SHP77 (cell line): ENCODE data around the gene WNT7A.

Experiments used
- DNase-seq, 2 experiments: peaks; one replicate each; lab custom pipeline; 2025; lab: John Stamatoyannopoulos, UW

Gene WNT7A

DNA sequence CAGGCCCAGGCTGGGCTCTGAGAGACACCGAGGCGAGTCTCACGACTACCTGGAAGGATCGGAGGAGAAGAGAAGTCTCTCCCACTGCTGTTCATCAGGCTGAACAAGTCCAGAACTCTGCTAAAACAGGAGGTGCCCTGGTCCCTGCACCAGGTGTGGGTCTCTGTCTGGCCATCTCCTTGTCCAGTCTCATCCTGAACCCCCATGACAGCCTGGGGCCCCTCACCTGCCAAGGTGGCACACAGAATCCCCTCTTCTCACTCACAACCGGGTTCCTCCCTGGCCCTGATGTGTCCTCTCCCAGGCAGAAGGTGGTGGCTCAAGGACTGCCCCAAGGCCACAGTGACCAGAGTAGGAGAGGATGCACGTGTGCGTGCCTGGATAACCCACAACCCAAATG, 34.1 kb downstream of the WNT7A start:
- no peak for DNase-seq

DNA sequence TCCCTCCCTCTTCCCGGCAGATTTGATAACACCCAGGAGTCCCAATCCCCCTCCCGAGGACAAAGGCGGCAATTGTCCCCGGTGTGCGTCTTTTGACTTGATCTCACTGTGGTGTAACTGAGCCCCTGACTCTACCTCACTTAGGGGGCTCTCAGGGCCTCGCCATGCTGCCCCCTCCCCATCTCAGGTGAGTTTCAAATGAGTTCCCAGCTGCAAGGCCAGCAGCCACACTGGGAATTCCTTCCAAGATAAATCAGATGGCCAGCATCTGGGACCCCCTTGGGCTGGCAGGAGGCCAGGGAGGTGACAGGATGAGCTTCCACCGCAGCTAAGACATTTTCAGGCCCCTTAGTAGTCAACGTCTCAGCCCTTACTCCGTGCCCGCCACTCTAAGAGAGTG, 35.0 kb downstream of the WNT7A start:
- no peak for DNase-seq

DNA sequence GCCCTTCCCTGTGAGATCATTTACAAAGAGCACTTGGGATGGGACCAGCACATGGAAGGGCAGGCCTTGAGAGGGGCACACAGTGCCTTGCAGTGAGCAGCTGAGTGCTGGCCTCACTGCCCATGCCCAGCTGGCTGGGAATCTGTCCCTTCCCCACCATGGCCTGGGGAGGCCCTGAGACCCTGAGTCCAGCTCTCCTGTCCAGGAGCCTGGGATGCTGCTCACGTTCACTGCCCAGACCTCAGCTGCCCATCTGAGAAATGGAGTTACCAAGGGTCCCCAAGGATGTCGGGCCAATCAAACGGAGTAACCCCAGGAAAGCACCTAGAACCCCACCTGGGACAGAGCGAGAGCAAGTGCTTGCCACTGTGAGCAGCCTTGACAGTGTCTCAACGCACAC, 35.6 kb downstream of the WNT7A start:
- no peak for DNase-seq

DNA sequence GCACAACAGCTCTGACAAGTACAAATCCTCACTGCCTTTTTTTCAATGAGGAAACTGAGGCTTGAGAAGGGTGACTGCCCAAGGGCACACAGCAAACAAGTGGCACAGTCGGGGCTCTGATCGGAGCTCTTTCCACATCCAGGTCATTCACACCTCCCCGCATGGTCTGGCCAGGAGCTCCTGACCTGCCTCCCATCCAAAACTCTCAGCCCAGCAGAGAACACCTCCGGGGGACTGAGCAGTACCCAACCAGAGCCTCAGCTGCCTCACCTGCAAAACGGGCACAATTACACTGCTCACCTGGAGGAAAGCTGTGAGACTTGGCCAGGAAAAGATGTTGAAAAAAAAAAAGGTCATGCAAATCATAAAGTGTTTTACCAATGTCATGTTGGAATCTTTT, 36.5 kb downstream of the WNT7A start:
- no peak for DNase-seq

DNA sequence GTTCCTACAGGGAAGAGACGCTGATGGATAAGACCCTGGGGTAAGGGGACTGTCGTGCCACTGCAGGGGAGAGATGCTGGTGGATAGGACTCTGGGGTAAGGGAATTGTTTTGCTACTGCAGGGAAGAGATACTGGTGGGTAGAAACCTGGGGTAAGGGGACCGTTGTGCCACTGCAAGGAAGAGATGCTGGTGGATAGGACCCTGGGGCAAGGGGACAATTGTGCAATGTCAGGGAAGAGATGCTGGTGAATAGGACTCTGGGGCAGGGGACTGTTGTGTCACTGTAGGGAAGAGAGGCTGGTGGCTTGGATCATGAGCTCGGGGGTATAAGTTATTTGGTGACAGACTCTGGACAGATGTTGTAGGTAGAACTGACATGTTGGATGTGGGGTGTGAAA, 37.6 kb downstream of the WNT7A start:
- DNase-seq = no peak

DNA sequence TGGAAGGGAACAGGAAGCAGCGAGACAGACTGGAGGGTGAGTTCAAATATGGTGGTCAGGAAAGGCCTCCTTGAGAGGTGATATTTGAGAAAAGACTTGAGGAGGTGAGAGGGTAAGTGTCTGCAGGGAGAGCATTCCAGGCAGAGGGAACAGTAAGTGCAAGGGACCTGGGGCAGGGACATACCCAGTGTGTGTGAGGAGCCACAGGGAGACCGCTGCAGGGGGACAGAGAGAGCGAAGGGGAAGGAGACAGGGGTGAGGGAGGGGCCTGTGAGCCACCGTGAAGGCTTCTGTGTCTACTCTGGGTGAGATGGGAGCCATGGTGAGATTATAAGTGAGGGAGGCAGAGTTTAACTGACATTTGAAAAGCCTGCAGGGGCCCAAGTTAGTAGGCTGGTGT, 38.0 kb downstream of the WNT7A start:
- no peak for DNase-seq

DNA sequence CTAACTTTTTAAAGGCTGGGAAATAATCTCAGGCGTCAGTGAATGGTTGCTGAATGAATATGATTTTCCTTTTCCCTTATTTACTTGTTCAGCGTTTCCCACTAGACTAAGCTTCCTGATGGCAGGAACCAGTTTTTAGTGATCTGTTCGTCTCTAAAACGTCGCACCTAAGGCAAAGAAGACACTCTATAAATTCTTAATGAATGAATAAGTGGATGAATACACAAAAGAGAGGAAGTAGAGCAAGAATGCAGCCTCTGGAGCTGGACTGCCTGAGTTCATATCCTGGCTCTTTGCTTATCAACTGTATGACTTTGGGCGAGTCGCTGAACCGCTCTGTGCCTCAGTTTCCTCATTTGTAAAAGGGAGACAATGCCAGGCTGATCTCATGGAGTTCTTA, 38.7 kb downstream of the WNT7A start:
- no peak for DNase-seq

DNA sequence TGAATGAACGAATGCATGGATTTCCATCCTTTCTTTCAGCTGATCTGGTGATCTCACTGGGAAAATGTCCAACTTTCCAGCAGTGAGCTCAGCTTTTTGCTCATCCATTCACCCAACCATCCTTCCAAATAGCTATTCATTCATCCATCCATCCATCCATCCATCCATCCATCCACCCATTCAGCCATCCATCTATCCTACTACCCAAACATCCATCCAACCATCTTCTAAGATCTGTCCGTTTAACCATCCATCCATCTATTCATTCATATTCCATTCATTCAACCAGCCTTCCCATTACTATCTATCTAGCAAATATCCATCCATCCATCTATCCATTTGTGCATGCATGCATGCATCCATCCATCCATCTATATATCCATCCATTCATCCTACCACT, 39.4 kb downstream of the WNT7A start:
- DNase-seq = no peak

DNA sequence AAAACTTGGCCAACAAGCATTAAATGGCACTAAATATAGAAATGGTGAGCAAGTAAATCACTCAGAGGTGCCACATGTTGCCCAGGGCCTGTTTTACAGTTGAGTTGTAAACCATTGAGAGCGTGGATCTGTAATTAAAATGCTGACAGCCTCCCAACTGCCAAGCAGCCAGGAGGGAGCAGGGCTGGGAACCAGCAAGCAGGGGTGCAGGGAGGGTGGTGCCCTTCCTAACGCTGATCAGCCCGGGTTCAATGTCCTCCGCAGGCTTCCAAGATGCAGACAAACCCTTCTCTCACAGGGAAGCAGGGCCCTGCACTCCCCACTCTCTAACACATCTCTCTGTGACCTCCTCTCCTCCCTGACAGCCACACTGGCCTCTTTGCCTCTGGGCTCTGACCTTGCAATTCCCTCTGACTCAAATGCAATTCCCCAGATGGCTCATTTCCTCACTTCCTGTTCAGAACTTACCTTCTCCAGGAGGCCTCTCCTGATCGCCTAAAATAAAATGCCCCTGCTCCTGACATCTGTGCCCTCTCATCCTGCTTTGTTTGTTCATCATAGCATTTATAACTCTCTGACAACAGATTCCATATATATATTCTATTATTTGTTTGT, 40.0 kb downstream of the WNT7A start:
- DNase-seq = no peak

DNA sequence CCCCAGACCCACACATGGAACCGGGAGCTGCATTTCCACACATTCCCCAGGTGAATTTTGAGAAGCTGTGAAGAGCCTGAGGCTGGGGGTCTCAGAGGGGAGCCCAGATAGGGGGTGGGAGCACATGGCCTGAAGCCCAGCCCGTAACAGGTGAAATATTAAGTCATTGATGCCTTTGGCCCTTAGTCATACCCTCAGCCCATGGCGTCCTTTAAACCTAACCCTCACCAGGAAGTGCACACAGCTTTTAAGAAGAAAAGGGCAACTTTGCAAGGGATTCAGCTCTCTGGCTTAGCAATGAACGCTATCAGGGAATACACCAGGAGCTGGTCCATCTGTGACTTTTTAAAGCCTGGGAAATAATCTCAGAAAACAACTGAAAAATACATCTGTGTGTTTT, 40.6 kb downstream of the WNT7A start:
- DNase-seq = no peak

DNA sequence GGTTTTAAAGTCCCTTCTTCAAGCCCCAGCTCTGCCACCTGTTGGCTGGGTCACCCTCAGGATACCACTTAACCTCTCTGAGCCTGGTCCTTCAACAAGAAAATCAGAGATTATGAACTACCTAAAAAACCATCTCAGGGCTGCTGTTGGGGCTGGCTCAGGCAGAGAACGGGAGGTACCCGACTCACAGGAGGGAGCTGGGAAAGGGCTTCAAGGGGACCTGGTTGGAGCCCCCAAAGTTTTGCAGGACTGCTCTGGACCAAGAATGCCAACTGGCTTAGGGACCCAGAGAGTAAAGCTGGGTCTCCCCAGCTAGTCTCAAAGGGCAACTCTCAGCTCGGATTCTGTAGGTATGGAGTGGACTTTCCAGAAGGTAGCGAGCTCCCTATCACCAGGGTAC, 41.5 kb downstream of the WNT7A start:
- no peak for DNase-seq

DNA sequence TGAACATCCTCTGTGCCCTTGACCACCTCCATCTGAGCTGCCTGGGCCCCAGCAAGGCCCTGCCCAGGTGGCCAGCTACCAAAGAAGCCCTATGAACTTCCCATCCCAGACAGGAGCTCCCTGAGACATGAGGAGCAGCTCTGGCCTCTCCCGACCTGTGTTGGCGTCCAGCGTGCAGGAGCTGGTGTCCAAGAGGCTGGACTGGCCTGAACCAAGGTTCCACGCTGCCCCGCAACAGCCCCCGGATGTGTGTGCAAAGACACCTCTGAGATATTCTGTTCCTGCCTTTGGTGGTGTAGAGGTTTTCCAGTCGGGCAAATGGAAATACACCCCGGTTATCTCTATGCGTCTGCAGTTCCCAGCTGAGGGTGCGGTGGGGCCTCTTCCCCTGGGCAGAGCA, 42.1 kb downstream of the WNT7A start:
- no peak for DNase-seq

DNA sequence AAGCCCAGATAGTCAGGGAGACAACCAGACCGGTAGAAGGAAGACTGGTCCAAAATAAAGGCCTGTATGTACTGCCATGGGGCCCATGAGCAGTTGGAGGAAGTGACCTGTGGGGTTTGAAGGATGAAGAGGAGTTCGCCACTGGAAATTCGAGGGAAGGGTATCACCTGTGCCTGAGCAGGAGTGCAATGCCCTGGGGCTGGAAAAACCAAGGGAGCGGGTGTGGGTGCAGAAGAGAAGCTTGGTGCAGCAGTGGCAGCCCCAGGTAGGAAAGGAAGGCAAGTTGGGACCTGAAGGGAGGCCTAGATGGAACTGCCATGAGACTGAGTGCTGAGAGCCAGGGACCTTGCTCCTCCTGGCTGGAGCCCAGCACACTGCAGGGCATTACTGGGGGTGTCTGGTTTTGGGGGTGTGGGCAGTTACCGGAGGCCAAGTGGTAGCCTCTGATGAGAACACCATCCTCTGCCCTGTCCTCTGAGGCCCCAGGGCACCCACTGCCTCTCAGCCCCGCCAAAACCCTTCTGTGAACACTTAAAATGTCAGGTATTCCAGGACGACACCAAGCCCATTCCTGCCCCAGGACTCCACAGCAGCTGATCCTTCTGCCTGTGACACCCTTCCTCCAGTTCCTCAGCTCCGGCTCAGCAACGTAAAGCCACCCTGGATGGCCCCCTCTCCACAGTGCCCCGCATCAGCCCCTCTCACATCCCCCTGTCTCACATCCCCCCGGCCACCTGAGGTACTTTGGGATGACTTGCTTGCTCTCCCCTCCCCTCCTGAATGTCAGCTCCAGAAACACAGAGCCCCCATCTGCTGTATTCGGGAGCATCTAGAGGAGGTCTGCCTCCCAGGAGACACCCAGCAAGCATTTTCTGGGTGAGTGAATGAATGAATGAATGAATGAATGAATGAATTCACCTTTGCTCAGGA, 42.9 kb downstream of the WNT7A start:
- DNase-seq = no peak

DNA sequence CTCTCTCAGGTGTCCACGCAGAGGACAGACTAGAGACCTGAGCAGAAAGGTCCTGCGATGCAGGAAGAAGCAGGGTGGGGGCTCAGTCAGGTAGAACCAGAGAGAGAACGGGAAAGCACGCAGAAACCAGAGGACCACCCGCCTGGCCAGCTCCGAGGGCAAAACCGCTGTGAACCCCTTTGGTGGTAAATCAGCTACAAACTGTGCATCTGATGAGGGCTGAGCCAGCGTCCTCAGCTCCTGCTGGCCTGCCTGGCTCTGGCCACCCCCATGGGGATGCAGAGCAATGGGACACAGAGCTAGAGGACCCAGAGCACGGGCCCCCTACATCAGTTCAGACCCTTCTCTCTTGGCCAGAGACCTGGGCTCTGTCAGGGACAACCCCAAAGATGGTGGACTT, 44.6 kb downstream of the WNT7A start:
- no peak for DNase-seq

DNA sequence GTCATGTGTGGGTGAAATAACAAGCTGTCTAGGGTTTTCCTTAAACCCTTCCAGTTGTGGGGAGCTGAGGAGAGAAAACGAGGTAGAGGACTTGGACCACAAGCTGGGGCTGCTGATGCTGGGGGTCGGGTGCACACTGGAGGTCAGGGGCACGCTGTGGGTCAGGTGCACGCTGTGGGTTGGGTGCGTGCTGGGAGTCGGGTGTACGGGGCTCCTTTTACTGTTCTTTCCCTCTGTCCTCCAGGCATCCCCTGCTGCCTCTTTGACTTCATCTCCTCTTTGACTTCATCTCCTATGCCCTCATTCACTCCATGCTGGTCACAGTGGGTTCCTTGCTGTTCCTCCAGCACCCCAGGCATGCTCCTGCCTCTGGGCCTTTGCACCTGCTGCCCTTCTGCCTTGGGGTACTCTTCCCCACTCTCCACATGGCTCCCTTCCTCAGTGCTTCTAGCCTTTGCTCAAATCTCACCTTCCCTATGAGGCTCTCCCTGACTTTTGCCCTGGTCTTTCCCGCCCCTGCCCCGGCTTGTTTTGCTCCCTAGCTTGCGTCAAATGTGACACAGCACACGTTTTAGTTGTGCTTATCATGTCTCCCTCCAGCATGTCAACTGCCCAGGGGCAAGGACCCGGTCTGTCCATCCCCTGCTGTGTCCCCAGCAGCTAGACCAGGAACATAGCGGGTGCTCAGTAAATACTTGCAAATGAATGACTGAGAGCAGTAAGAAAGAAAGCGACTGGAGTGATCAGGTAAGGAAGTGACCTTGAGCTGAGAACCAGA, 45.4 kb downstream of the WNT7A start:
- no peak for DNase-seq

DNA sequence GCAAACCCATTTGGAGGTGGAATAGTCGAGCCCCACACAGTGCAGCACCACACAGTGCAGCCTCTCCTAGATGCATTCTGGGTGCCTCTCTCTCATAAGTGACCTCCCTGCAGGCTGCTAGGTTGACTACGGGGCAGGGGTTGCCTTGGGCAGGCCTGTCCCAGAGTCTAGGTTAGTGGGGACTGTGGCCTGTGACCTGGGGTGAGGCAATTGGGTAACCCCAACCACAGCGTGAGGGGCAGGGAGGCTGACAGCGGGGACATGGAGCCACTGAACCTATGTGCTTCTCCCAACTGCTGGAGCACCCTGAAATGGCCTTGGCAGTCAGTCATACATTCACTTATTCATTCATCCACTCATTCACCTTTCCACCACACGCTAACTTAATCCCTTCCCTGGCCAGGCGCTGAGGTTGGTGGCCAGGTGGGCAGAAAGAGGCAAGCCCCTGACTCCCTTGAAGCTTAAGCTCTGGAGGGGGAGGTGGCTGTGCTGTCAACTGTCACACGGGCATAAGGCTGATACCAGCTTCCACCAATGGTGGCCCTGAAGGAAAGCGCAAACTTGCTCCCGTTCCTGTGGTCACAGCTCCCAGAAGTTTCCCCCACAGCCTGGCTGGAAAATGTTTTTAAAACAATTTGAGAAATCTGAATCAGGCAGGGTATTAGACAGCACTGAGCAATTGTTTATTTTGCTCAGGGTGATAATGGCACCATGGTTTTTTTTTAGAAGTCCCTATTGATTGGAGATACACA, 46.2 kb downstream of the WNT7A start:
- DNase-seq = no peak

DNA sequence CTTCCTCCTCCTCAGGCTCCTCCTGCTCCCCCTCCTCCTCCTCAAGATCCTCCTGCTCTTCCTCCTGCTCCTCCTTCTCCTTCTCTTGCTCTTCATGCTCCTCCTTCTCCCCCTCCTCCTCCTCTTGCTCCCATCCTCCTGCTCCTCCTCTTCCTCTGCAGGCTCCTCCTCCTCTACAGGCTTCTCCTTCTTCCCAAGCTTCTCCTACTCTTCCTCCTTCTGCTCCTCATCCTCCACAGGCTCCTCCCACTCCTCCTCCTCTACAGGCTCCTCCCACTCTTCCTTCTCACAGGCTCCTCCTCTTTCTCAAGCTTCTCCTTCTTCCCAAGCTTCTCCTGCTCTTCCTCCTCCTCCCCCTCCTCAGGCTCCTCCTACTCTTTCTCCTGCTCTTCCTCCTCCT, 47.7 kb downstream of the WNT7A start:
- DNase-seq = no peak

DNA sequence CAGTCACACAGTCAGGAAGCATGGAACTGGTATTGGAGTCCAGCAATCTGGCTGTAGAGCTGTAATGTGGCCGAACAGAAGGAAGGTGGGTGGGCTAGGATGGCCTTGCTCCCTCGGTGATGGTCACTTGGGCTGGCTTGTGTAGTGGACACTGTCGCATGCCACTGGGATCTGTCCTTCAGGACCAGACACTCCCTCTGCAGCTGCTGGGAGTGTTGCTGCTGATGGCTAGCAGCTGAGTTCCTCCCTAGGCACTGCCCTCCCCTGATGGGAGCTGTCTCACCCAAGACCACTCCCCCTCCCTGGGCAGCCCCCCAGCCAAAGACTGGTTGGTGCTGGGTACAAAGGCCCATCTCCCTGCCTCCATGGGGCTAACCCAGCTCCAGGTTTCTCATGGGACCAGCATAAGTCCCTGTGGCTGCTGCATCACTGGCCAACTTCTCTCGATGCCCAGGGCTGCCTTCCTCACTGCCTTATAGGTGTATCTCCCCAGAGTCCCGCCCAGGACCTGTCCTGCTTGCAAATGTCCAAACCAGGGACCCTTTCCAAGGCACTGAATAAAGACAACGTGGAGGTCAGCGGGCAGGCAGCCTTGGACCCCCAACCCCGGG, 48.4 kb downstream of the WNT7A start:
- DNase-seq = no peak

DNA sequence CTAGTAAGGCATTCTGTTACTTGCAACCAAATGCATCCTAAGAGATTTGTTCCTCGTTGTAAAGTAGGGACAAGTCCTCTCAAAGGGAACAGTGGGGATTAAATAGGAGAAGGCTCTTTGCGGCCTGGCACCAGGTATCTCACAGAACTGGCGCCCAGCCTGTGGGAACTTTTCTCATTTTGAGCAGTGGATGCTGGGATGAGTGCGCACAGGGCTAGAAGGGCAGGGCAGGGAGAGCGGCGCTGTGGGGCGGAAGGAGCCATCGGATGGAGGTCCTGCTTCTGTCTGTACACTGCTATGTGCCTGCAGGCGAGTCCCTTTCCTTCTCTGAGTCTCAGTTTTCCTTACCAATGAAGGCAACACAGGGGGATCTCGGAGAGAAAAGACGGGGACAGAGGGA, 50.6 kb downstream of the WNT7A start:
- DNase-seq = no peak

DNA sequence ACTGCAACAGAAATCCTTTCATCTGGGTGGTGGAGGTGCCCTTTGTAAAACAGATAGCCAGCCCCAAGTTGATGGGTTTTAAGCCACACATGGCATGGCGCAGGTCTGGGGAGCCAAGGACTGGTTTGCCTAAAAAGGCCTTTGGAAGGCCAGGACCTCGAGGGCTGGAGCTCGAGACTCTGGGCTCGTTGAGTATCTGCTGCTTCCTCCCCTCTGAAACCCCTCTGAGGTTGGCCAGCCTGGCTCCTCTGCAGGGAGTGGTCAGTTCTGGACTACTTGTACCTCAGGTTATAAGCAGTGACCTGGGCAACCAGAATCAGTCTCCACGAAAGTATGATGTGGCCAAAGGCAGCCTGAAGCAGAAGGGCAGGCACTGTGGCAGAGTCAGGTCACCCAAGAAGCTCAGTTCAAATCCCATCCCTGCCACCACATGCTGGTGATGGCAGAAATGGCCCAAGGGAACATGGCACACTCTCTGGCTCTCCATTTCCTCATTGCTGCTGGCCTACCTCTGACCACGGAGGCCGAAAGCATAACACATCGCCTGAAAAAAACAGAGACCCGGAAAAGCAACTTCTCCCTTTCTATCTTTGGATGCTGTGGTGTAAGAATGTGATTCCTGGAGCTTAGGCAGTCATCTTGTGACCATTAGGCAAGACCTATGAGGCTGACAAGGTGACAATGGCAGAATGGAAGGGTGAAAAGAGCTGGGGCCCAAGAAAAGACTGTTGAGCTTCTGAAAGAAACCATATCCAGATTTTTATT, 51.2 kb downstream of the WNT7A start:
- DNase-seq = no peak

DNA sequence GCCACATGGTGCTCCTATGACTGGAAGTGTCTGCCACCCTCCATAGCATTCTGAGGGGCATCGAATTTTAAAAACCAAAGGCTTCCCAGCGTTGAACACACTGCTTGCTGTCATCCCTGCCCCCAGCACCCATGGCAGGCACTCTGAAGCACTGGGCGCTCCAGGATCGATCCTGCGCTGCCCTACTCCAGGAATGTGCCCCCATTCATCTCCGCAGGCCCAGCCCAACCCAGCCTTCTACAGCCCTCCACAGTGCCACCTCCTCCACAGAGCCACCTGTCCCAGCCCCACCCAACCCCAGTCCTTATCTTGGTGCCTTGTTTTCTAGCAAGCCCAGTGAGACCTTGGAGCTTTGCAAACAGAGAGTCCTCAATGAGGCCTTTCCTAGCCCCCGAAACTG, 52.2 kb downstream of the WNT7A start:
- DNase-seq = no peak
